GM18951 (cell line): ENCODE measurements around the gene MAN1A1.

Experiments
- POLR2A ChIP-seq: IDR thresholded peaks from 4 replicates; pipeline ENCODE4 v1.6.1; 2011; ENCODE audit warnings: mild to moderate bottlenecking; ENCODE audit not compliant: insufficient read length, insufficient read depth; ENCODE audit errors: extremely low read depth
- in situ Hi-C: fragments of 300-500 bp; cut with MboI; formaldehyde crosslinking; loops from one replicate; pipeline ENCODE4 v1.12.0; 2022; ENCODE audit warnings: low sequenced_read_pairs, mixed read lengths, inconsistent platforms; ENCODE audit not compliant: unreplicated experiment

Gene MAN1A1

GRCh38 chr6:119257726-119258125, 91.8 kb downstream of the MAN1A1 start:
- no peak for TF ChIP-seq POLR2A
- in situ Hi-C loops, result no loop called here

DNA sequence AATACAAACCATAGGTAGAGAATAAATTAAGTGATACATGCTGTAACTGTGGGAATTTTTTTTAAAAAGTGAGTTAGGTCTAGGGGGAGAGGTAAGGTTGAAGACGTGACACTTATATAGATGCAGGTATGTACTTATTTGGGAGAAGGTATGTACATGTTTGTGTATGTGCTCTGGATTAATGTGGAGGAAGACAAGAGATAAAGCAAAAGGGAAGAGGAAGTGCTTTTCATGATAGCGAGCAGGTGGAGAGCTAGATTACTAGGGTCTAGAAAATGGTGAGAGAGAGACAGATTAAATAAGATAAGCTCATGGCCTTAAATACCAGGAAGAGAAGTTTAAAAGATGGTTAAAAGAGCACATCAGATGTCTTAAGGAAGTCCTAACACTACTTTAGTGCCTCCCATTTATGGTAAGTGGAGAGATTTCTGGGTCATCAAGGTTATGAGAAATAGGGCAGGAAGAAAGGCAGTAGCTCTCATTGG, 92.5 kb downstream of the MAN1A1 start:
- no peak for TF ChIP-seq POLR2A
- in situ Hi-C loops, result no loop called here

DNA sequence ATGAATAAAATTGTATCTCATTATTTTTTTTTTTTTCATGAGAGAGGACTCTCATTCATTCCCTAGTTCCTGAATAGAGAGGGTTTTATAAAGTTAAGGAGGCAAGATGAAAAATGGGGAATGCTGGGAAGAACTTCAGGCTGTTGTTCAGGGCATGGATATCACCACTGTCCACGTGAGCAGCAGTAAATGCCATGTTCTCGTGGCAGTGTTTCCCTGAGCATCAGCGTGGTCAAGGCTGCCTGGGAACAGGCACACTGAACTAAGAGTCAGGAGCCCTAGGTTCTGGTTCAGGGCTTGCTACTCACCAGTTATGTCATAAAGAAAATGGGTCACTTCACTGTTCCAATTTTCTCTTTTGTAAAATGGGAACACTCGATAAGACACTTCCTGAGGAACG, 93.2 kb downstream of the MAN1A1 start:
- in situ Hi-C loops, result no loop called here
- TF ChIP-seq POLR2A, result no peak

GRCh38 chr6:119255492-119255891, 94.1 kb downstream of the MAN1A1 start:
- in situ Hi-C loops, result no loop called here
- TF ChIP-seq POLR2A, result no peak

- in situ Hi-C loops, result no loop called here
- no peak for TF ChIP-seq POLR2A
These were observed 99.5 kb downstream of the MAN1A1 start for GRCh38 chr6:119250036-119250435.

DNA sequence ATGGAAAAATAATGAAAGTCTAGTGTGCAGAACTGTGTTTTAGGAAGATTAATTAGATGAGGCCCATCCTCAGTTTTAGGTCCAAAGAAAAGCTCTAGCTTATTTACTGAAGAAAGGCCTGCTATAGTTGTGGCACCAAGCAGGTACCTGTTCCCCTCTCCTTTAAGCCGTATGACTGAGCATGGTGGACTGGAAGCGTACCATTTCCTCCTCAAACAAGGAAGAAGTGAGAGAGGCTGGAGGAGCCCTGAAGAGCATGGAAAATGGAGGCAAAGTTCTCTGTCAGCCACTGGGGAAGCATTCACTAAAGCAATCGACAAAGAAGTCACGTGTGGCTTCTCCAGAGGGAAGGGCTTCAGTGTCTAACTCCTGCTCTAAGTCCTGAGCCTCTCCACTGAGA, 100.2 kb downstream of the MAN1A1 start:
- in situ Hi-C loops, result no loop called here
- TF ChIP-seq POLR2A, result no peak

DNA sequence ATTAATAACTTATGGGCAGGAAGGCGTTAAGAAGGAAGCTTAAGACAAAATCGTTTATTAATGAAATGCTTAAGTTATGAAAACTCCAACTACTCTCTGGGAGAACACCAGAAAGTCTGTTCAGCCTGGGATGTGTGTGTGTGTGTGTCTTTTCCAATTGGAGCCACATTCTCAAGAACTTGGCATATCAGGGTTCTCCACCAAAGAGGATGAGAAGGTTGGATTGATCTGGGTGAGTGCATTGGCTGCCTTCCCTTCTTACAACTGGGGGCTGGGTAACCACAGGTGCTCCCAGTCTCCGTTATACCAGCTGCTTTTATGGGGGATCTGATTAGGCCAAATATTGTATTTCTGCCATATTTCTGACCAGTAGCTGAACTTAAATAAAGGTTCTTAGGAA, 102.1 kb downstream of the MAN1A1 start:
- no peak for TF ChIP-seq POLR2A
- in situ Hi-C loops, result no loop called here

DNA sequence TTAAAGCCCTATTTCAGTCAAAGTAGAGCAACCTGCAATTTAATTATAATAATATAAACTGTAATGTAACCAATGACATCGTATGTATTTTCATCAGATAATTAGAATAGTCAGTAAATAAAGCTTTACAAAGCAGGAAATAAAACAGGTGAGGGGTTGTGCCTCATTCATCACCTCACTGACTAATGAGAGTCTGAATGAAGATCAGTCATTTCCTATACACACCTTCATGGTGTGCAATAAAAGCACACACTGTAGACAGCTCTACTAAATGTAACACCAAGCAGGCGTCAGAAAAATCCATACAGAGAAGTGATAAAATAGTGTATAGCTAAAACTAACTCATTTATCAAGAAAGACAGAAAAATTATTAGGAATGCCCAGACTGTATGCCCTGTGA, 105.9 kb downstream of the MAN1A1 start:
- no peak for TF ChIP-seq POLR2A
- in situ Hi-C loops, result no loop called here

GRCh38 chr6:119243037-119243436, 106.5 kb downstream of the MAN1A1 start:
- no peak for TF ChIP-seq POLR2A
- in situ Hi-C loops, result no loop called here

DNA sequence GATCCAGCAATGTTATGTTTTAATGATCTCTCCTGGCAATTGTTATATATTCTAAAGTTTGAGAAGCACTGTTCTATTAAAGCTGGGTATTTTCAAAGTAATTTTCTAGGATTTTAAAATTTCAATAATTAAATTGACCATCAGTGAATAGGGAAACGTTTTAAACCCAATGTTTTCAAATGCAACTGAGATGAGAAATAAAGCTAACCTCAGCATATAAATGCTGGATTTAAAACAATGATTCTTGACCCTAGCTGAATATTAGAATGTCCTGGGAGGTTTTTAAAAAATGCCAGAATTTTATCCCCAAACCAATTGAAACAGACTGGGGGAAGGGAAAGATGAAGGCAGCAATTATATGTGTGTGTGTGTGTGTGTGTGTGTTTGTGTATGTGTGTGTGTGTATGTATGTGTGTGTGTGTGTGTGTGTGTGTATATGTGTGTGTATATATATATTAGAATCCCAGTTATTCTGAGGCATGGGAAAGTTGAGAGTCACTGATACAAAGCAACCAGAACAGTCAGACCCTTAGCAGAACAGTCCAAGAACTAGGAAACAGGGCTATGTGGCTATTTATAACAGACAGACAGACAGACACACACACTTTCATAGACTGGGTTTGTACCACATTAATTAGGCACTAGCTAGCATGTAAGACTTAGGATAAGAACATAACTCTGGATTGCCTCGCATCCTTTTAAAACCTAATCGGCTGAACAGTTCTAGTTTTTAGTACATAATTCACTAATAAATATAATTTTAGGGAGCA, 107.8 kb downstream of the MAN1A1 start:
- in situ Hi-C loops, result no loop called here
- TF ChIP-seq POLR2A, result no peak

- in situ Hi-C loops, result no loop called here
- no peak for TF ChIP-seq POLR2A
These were observed 108.5 kb downstream of the MAN1A1 start for GRCh38 chr6:119241111-119241465.

GRCh38 chr6:119240257-119241110, 109.1 kb downstream of the MAN1A1 start:
- in situ Hi-C loops, result no loop called here
- no peak for TF ChIP-seq POLR2A

GRCh38 chr6:119237177-119237715, 112.3 kb downstream of the MAN1A1 start:
- in situ Hi-C loops, result no loop called here

DNA sequence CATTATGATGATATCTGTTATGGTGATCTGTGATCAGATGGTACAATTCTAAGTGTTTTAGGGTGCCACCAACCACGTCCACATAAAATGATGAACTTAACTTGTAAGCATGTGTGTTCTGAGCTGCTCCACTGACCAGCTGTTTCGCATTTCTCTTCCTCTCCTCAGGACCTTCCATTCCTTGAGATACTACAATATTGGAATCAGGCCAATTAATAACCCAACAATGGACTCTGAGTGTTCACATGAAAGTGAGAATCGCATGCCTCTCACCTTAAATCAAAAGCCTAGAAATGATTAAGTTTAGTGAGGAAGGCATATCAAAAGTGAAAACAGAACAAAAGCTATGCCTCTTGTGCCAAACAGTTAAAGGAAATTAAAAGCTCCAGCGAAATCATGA, 114.6 kb downstream of the MAN1A1 start:
- no peak for TF ChIP-seq POLR2A
- in situ Hi-C loops, result no loop called here

More at GRCh38 chr6:119237177-119237715, 112.3 kb downstream of the MAN1A1 start:
- TF ChIP-seq POLR2A, result no peak

- no peak for TF ChIP-seq POLR2A
These were observed 115.1 kb downstream of the MAN1A1 start for GRCh38 chr6:119234457-119234856.

More at GRCh38 chr6:119234457-119234856, 115.1 kb downstream of the MAN1A1 start:
- in situ Hi-C loops, result no loop called here
